CD4-positive, alpha-beta T cell treated with Interleukin-15 for 1 hour (primary cell): Measurements from ENCODE around the gene AVEN.

Experiments
- DNase-seq: peaks from one replicate; pipeline ENCODE4 v3.0.0-alpha.2; 2020

Gene AVEN

DNA sequence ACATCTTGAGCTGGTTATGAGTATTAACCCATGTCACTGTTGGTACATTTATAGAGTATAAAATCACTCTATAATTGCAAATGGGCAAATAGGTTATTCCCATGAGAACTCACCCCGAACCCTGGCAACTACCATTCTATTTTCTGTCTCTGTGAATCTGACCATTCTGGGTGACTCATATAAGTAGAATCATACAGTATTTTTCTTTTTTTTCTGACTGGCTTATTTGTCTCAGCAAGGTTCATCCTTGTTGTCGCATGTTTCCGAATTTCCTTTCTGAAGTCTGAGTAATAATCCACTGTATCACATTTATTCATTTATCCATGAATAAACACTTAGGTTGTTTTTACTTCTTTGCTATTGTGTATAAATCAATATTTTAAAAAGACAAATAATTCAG, 130.6 kb downstream of the AVEN start:
- no peak for DNase-seq

DNA sequence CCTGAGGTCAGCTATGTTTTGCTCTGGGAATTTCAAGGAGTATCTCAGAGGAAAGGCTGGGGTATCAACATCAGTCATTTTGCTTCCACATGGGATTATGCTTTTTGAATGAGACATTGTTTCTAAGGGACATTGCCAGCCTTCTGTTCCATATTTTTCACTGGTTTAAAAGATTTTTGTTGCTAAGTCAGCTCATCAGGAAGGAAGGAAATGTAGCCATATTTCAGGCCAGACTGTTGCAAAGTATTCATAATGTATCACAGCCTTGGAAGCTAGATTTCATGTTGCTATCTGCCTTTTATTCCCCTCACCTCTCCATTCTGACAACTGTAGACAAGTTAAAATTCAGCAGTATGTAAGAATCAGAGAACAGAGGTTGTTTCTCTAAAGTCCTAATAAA, 131.7 kb downstream of the AVEN start:
- no peak for DNase-seq

DNA sequence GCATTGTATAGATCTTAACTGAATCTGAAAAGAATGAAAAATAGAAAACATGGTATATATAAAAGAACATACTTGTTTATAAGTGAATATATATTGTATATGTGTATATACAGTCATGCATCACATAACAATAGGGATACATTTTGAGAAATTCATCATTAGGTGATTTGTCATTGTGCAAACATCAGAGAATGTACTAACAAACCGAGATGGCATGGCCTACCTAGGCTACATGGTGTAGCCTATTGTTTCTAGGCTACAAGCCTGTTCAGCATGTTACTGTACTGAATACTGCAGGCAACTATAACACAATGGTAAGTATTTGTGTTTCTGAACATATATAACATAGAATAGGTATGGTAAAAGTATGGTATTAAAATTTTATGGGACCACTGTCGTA, 135.3 kb downstream of the AVEN start:
- no peak for DNase-seq

DNA sequence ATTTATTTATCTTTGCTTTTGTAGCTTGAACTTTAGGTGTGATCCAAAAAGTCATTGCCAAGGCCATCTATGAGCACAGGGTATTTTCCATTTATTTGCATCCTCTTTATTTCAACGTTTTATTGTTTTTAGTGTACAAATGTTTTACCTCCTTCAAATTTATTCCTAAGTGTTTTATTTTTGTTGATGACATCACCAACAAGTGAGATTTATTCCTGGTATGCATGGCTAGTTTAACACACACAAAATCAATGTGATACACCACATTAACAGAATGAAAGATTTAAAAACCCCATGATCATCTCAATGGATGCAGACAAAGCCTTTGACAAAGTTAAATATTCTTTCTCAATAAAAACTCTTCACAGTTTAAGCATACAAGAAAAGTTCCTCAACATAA, 137.0 kb downstream of the AVEN start:
- no peak for DNase-seq

DNA sequence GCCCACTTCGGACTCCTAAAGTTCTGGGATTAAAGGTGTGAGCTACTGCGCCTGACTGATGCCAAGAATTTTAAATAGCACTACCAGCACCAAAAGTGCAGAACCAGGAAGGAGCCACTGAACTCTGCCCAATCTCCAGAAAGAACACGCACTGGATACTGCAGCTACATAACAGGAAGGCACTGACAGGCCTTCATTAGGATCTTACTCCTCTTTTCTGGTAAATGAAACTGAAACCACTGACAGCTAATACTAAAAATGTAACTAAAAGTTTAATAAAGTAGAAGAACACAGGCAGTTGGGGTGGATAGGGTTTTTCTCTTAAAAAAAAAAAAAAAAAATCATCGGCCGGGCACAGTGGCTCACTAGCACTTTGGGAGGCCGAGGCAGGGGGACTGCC, 144.8 kb downstream of the AVEN start:
- DNase-seq, result no peak

DNA sequence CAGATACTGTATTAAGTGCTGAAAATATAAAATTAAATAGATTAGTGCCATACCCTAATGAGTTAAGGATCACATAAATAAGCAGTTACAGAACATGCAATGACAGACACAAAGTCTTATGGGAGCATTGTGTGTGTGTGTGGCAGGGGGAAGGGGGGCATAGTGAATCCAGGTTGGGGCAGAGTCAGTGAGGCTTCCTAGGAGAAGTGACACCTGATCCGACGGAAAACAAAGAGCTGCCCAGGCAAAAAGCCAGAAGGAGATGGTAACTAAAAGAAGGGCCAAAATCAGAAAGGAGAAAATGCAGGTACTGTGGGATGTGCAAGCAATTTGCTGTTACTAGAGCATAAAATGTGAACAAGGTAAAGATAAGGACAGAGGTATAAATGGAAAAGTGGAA, 150.8 kb downstream of the AVEN start:
- no peak for DNase-seq

DNA sequence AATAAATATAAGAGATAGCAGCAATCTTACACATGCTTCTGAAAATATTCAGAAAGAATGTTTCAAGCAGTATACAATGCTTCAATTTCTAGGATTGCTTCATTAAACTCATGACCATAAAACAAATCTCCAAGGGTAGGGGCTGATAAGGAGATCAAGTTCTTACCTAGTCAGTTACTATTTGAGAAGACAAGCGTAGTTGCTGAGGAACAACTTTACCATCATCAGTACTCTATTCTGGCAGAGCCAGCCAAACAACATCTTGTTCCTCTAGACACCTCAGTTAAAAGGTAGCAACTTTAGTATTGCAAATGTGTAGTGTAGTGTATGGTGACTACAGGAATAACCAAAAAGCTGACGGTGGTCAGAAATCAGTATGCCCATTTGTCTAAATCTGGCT, 156.1 kb downstream of the AVEN start:
- no peak for DNase-seq

DNA sequence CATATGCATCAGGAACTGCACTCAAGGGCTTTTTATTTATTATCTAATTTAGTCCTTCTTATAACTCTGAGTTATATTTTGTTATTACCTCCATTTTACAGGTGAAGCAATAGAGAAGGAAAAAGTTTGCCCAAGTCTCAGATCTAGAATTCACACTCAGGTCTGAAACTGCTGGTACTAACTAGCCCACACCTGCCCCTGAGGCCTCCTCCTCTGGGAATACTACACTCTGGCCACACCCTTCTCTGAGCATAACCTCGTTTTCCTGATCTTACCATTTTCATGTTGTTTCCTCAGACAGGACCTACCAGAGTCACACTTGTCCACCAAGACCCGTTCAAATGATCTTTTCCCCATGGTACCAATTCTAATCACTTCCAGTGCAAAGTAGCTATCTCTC, 164.8 kb downstream of the AVEN start:
- DNase-seq, result no peak

DNA sequence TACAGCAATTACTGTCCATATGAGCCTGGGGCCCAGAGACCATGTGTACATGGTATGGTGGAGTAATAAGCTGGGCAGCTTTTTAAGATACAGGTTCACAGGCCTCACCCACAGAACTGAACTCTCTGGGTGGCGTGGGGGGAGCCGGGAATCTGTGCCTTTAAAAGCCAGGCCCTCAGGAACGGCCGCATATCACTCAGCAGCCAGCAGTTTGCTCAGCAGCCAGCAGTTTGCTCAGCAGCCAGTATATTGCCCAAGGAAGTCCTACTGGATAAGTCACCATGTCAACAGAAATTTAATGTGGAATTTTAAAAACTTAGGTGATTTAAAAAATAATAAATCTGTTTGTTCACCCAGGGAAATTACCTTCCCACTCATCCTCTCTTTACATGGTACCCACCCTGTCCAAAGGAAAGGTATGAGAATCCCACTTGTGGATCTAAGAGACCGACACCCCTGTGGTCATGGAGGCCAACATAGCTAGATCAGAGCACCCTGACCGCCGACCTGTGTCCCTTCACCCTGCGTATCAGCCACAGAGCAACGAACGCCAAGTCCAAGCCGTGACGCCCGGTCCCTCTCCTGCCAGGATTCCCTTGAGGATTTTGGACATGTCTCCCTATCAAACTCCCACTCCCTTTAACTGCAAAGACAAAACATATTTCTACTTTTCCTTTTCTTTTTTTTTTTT, 166.4 kb downstream of the AVEN start:
- DNase-seq, result no peak

DNA sequence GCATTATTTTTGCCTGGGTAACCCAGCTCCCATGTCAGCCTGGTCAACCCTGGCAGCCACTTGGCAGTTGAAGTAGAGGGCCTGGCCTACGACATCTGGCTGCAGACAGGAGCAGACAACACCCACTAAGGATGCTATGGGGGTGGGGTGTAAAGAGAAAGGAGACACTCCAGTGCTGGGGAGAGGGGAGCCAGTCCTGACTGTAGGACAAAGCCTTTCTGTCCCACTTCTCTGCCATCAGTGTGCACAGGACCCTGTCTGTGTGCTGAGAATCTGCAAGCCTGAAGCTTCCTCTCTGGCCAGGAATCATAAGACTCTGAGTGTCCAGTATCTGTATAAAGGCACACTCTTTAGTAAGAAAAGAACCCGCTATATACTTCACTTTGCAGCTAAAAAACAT, 167.0 kb downstream of the AVEN start:
- DNase-seq, result no peak

DNA sequence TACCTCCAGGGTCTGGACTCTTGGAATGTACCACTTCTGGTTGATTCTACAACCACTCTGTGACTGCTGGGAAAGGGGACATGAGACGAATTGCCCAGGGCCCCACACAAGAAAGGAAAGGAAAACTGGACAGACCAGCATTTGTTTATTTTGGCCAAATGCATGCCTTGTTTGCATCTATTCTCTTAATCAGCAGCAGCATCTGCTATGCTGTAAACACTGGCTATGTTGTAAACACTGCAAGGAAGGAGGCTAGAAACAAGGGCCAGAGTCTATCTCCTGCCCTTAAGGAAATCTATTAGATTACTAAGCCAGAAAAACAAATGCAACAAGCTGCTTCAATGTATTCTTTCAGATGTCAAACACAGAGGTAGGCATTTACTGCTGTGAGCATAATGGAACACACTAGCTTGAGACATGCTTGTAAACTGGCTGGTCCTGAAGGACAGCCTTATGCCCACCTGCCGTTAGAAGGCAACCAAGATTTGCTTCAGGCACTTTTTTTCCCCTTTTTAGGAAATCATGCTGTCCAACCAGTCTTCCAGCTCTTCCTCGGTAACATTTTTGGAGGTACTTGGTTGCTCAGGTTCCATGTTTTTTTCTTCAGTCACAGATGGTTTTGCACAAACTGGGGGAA, 172.8 kb downstream of the AVEN start:
- DNase-seq, result no peak

DNA sequence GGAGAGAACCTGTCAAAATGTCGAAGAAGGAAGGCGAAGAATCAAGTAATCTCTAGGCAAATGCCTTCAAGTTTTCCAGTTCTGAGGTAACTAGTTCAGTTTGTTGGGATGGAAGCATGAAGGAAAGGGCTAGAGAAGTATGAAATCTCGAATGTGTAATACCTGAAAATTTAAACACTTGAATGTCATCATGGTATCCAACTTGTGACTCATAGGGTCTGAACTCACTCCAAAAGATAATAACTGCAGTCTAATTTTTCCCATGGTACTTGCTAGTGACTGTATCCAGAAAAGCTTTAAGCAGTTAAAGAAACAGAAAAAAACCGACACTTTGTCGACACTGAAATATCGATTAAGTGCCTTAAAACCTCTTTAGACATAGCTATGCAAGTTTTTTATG, 173.6 kb downstream of the AVEN start:
- no peak for DNase-seq

DNA sequence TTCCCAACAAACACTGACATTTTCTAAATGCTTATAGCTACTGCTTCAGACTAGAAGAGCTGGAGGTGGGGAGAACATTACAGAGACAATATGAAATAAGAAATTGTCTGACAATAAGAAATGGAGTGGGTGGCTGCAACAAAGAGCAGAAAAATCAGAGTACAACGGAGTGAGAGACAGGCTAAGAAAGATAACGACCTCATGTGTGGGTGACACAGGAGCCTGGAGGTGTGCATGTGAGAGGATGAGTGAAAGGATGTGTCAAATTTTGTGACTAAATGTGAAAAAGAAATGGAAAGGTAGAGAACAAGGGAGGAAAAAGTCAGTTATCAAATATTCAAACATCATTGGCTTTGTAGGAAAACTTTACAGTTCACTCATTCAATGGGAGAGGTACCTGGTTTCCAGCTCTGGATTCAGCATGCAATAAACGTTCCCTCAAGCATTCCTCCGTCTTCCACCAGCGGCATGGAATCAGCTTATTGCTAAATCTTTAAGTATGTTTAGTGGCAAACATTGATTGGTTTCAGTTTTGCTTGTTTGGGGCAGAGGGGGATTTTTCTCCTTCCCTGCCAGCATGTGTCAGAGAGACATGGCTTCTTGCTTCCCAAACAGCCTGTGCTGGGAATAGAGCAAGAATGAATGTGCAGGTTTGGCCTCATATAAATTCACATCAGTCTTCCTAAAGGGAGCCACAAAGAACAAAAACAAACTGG, 174.5 kb downstream of the AVEN start:
- DNase-seq, result no peak

DNA sequence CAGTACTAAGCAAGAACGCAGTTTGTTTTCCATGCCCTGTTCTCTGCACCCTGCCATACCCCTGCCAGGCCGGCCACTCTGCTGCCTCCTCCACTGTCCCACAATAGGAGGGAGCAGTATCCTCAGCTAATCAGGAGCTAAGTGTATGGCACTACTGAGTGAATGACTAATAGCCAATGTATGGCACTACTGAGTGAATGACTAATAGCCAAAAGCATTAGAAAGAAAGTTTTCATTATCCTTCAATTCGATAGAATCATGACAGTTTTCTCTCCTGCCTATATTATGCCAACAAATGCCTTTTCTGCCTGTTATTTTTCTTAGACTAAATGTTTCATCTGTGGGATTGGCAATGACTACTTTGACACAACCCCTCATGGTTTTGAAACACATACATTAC, 178.2 kb downstream of the AVEN start:
- no peak for DNase-seq

DNA sequence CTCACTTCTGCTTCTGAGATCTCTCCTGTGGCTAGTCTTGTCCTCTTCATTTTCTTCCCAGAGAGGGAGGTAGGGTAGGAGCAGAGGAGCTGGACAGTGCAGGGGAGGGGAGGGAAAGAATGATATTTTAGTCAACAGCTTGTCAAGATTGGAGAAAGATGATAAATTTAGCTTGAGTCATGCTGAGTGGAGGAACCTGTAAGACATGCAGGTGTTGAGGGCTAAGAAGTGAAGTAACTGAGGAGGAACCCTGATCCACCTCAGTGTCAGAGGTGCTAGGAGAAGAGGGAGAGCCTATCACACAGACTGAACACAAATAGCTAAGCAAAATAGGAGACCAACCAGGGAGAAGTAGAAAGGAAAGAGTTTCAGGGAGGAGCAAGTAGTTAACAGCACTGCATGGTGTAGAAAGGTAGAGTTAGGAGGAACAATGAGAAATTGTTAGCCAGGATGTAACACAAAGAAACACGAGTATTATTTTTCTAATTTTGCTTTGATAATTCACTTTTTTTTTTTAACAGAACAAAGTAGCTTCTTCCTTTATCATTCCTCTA, 178.9 kb downstream of the AVEN start:
- no peak for DNase-seq

DNA sequence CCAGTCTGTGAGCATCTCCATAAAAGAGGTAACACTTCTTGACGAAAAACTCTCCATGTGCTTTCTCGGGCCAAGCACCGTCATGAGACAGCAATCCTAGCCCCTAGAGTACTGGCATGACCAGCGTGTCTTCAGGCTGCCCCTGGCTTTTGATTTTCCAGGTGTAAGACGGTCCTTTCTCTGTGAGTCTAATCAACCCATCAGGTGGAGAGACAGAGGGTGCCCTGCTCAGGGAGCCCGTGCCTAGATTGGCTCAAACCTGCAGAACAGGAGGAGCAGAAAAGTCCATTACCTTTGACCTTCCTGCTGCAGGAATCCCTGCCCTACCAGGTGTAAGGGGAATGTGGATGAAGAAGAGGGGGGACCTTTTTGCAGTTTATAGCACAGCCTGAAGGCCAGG, 180.2 kb downstream of the AVEN start:
- DNase-seq, result no peak

DNA sequence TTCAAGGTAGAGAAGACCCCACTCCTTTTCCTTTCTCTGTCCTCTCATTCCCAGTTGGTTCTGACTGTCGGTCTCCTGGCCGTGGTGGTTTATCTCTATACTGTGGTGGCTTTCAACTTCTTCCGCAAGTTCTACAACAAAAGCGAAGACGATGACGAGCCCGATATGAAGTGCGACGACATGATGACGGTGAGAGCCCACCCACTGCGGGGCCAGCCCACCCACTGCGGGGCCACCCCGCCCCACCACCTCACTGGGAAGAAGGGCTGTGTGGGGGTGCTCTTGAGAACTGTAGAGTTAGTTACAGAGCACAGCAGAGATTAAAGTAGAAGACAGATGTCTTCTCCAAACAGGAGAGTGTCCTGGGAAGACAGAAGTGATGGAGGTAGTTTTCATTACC, 181.3 kb downstream of the AVEN start:
- no peak for DNase-seq

DNA sequence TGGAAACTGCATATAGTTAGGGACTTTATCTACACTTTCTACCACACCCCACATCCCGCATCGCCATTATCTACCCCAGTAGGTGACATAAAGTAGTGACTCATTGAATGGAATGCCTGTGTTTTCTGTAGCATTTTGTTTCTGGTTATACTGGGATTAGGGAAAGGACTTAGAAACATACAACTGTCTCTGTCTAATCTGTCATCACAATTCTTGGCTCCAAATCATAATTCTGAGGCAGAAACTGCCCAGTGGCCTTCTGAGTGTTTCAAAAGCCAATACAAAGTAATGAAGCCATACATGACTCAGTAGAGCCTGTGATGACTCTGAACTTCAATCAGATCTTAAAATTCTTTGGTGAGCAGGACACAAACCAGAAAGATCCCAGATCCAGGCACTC, 186.4 kb downstream of the AVEN start:
- DNase-seq, result no peak

DNA sequence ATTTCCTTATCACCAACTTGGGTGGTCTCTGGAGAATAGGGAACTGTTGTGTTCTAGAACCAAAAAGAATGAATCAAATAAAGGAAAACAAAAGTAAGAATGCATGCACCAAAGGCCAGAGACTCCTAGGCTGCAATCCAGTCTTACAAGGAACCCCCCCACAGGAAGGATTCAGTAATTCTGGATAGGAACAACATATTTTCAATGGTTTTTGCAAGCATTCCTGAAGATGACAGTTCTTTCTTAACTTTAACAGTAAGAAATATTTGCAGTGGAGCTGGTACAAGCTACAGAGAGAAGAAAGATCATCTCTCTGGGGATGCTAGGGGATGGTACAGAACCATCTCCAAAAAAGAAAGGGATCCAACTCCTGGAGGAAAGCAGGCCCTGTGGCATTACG, 186.9 kb downstream of the AVEN start:
- DNase-seq, result no peak

DNA sequence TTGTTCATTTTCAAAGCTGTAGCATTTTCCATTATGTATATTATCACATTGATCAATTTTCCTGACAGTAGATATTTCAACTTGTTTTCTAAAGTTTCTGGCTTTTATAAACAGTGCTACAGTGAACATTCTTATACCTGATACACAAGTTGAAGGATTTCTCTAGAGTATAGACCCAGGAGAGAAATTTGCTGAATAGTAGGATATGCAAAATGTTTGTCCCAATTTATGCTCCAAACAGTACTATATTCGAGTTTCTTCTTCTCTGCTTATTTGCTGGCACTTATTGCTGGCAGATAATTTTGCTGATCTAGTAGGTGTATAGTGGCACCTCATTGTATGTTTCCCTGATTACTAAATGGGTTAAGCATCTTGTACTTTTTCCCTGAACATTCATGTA, 187.9 kb downstream of the AVEN start:
- no peak for DNase-seq

DNA sequence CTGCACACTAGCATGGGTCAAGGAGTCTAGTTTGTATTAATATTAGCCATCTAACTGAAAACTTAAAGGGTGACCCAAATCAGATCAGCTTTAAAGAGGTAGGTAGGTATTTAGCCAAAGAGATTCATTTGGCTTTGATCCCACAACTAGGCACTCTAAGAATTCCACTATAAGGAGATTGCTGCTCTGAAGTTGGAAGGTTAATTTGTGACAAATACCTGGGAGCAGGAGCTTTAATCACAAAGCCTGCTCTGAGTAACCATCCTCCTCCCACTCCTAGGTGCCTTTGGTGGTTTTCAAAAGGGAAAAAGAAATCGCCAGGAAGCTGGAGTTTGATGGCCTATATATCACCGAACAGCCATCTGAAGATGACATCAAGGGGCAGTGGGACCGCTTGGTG, 191.0 kb downstream of the AVEN start:
- no peak for DNase-seq

DNA sequence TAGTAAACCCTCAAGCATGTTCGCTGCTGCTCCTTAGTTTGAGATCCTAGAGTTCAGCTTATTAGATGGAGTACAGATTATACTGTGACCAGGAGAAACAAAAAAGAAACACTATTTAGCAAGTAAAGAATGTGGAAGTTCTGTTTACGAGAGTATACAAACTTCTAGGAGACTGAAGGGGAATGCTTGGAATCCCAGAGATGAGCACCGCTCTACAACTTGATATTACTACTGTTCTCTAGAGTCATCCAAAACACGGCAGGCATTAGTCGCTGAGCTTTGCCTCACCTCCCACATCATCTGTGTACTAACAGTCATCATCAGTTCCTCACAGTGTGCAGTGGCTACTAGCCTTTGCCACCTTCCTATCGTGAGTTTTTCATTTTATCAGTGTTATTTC, 192.1 kb downstream of the AVEN start:
- no peak for DNase-seq

DNA sequence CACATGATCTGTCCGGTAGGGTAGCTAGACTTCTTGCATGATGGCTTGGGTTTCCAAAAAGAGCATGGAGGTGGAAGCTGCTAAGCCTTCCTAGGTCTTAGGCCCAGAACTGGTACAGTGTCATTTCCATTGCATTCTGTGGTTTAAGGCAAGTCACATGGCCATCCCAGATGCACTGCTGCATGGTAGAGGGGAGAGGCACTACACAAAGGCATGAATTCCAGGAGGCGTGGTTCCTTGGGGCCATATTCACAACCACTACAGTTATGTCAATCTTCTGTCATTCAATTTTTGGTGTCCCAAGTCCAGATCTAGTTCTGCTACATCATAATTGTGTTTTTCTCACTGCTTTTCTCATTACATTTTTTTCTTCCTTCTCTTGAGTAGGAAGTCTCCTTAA, 192.9 kb downstream of the AVEN start:
- no peak for DNase-seq

DNA sequence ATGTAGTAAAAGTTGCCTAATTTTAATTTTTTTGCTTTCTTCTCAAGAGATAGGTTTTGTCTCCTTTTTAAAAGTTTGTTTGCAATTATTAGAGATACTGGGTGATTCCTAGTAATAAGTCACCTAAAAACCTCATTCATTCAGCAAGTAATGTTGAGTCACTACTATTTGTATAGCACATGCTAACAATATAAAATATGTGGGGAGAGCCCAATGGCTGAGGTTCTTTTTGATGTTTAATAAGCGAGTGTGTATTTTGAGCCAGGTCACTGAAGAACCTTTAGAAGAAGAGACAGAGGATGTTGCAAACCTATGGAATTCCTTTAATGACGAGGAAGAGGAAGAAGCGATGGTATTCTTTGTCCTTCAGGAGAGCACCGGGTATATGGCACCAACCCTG, 194.4 kb downstream of the AVEN start:
- DNase-seq, result no peak
